Stimulated activated CD8-positive, alpha-beta memory T cell treated with anti-CD3 and anti-CD28 coated beads, Interleukin-15, amount 100 ng/mL, for 4 hours (primary cell): Measurements from ENCODE around the gene OSTF1.
A peak's percentile ranks its signal among the peaks of the same experiment; 100 is the strongest.

Experiments used
- DNase-seq, 2 donors: peaks; one replicate each; pipeline ENCODE4 v3.0.0-alpha.2; 2020; ENCODE audit warnings: low read depth in 2 of 2

The OSTF1 gene

GRCh38 chr9:75087824-75088645 is at the start of gene OSTF1, which contains the start of gene NMRK1:
Gene OSTF1 (plus strand): TSS chr9:75088514. CDS start chr9:75088693, 179 bp downstream.
Gene NMRK1 (minus strand): TSS chr9:75088155. CDS start chr9:75083115, 5,040 bp downstream.
- peak; percentile 79 to 90 for DNase-seq

GRCh38 chr9:75039009-75039408 is 49.3 kb upstream of the OSTF1 start:
- no peak for DNase-seq

GRCh38 chr9:75039801-75040200 is 48.5 kb upstream of the OSTF1 start:
- no peak for DNase-seq

GRCh38 chr9:75041041-75041440 is 47.3 kb upstream of the OSTF1 start:
- DNase-seq, result no peak

- DNase-seq, result no peak
Measured at GRCh38 chr9:75046725-75047345, 41.5 kb upstream of the OSTF1 start.

DNA sequence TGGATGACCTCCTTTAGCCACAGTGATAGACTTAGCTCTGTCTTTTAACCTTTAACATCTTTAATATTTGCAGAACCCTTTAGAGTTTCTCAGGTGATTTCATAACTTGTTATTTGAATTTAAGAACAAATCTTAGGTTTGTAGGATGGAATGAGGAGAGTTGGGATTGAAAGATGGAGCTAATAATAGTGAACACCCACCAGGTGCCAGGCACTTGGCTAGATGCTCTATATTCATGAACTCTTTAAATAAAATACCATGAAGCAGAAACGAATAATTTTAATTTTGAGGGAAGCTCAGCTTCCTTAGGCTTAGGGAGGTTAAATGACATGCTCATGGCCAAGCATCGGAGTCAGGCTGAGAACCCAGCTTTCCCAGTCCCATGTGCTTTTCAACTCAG is 40.8 kb upstream of the OSTF1 start:
- no peak for DNase-seq

DNA sequence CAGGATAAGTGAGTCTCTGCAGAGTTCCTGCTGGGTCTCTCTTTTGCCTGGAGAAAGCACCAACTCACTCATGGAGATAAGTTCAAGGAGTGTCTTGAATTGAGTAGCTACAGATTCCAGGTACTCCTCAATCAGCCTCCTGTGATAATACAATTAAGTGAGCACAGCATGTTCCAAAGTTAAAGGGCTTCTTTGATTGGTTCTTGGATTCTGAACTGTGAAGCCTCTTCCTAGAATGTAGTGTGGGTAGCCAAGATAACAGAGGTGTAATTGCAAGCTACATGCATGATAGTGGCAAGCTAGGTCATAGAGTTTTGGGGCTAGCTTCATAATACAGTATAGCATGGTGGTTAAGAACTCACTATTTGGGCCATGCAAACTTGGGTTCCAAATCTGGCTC is 37.0 kb upstream of the OSTF1 start:
- no peak for DNase-seq

DNA sequence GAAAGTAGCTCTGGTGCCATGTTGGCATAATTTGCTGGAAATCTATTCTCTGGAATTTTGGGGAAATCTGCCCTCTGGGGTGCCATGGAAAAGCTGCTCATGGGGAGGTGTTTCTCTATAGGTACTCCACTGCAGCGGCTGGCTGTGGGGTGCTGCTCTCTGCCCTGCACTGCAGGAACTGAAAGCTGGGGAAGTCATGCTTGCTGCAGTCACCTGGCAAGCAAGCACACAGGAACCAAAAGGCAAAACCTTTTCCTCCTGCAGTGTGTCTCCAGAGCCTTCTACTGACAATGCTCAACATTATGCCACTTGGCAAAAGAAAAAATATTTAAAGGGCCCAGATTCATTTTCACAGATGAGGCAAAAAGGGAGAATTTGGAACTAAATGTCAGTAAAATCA is 34.4 kb upstream of the OSTF1 start:
- no peak for DNase-seq

DNA sequence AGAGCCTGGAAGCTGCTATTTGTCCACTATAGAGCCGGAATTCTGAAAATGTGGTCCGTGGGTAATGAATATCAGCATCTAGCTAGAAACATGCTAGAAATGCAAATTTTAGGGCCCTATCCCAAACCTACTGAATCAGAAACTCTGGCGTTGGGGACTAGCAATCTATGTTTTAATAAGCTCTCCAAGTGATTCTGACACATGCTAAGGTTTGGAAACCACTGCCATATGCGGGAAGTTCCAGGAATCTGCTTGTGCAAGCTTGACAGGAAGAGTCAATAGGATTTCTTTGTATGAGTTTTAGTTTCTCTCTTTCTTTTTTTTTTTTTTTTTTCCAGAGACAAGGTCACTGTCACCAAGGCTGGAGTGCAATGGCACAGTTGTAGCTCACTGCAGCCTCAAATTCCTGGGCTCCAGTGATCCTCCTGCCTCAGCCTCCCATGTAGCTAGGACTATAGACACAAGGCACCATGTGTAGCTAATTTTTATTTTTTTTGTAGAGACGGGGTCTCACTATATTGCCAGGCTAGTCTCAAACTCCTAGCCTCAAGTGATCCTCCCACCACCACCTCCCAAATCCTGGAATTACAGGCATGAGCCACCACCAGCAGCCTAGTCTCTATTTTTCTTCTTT is 33.8 kb upstream of the OSTF1 start:
- DNase-seq, result no peak

GRCh38 chr9:75061169-75061568 is 27.1 kb upstream of the OSTF1 start:
- no peak for DNase-seq

DNA sequence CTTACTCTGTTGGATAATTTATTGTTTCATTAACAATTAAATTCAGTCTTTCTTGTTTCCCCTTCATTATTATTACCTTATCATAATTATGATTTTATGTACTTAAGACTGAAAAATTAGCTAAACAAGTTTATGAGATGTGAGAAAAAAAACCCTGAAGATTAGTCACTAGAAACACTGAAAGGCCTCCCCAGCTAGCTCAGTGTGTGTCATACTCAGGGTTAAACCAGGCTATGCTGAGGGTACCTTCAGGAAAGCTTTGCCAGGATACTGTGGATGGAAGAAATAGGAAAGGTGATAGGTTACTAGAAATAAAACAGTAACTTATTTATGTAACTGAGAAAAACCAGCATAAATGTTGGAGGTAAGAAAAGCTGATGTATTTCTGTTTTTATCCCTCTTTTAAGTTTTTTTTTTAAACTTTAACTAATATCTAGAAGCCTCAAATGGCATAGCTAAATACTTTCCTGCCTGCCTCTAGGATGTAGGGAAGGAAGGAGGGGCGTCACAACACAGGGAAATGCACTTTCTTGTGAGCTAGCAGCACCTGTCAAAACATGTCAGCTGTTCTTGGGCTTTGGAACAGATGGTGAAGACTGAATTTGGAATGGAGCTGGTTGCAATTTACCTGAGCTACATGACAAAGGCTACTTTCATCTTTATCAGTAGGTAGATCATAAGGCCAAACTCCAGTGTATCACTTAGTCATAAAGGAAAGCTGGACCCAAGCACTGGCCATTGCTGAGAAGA is 24.6 kb upstream of the OSTF1 start:
- no peak for DNase-seq

DNA sequence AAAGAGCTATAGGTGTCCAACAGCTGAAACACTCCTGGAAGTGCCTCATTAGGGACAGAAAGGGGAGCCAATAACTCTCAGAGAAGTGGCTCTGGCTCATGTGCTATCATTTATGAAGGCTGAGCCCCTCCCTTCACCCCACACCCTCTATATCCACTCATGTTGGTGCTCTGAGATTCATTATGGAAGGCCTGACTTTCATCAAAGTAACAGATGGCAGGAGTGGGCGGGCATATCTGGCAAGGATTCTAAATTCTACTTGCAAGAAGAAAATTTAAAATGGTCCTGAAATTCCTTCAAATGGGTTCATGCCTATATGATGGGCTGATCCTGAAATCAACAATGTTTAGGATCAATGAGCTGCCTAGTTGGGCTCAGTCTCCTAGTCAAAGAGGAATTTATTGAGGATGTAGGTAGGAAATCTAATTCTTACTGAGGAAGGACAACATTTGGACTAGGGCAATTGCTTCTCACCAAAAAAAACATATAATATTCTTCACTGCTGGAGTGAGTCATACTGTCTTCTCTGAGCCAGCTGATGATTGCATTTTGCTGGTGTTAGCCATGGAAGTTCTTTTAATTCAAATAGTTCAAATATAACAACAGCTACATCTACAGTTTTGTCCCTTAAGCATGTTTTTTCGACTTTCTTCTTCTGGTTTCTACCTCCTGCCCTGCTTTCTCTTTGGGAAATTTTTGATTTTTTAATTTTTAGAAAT is 23.8 kb upstream of the OSTF1 start:
- no peak for DNase-seq

- no peak for DNase-seq
Measured at GRCh38 chr9:75065510-75065909, 22.8 kb upstream of the OSTF1 start.

DNA sequence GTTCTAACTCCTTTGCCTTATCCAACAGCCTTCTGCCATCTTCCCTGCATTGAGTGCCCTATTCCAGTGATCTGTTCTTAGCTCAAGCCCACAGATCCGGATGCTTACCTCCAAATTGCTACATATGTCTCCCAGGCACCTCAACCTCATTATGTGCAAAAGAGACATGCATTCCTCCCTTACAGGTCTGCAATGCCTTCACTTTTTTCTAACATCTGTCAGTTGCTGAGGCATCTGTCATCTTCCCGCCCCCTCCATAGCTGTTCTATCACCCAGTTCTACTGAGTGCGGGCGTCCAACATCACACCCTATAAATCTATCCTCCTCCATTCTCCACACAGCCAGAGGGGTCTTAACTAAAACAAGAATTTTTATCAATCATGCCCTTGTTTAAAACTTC is 20.4 kb upstream of the OSTF1 start:
- DNase-seq, result no peak

GRCh38 chr9:75069171-75069570 is 19.1 kb upstream of the OSTF1 start:
- no peak for DNase-seq

DNA sequence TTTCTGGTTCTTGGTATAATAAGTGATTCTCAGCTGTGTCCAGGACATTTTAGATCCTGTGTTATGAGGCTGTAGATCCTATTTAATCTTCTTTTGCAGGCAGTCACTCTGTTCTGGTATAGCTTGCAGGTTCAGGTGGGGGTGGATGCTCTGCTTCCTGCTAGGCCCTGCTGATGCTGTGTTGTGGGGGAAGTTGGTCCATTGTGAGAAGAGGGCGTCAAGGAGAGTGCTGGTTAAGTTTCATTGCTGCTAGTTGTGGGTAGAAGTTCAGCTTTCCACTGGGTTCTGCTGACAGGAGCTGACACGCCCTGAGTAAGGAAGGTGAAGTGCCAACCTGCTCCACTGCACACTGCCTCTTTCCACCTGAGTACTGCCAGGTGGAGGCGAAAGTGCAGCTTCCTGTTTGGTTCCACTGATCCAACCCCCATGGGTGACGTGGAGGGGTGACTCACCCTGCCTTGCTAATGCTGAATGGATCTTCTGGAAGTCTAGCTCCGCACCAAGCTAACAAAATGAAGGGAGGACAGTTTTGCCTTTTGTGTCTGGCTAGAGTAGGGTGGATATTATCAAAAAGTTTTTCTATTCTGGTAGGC is 16.7 kb upstream of the OSTF1 start:
- DNase-seq, result peak; percentile 23 to 56

DNA sequence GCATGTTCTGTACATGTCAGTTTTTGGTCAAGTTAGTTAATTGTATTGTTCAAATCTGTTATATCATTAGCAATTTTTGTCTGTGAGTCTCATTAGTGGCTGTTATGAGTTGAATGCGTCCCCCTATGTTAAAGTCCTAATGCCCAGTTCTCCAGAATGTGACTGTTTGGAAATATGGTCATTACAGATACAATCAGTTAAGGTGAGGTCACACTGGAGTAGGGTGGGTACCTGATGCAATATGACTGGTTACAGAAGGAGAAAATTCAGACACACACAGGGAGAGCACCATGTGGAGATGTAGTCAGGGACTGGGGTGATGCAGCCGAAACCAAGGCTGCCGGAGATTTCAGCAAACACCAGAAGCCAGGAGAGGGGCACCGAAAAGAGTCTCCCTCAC is 15.4 kb upstream of the OSTF1 start:
- no peak for DNase-seq

GRCh38 chr9:75081632-75082031 is 6.7 kb upstream of the OSTF1 start:
- DNase-seq, result no peak

DNA sequence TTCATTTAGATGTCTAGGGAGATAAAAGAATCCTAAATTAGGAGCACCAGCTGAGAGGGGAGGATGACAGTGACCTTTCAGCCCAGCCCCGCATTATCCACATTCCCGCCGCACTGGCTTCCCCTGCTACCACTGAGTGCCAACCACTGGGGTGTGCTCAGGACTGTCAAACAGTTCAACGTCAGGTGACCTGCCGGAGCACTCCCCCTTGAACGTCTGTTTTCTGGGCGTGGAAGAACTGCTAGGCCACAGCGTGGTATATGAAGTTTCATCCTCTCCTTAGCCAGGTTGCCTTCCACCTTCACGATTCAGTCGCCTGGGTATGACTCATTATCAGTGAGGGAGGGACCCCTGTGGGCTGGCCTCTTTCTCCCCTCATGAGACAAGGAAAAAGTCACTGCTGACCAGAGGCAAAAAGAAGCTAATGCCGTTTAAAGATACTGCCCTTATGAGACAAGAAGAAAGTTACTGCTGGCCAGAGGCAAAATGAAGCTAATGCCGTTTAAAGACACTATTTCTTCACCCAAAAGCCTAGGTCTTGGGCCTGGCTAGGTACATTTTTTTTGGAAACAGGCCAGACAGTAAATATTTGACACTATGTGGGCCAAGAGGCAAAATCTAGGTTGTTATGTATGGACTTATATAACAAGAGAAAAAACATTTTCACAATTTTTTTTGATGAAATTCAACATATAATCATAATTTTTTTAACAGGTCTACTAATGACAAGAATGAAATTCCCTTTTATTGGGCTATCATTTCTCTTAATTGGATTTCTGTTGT is 4.9 kb upstream of the OSTF1 start:
- DNase-seq, result no peak

DNA sequence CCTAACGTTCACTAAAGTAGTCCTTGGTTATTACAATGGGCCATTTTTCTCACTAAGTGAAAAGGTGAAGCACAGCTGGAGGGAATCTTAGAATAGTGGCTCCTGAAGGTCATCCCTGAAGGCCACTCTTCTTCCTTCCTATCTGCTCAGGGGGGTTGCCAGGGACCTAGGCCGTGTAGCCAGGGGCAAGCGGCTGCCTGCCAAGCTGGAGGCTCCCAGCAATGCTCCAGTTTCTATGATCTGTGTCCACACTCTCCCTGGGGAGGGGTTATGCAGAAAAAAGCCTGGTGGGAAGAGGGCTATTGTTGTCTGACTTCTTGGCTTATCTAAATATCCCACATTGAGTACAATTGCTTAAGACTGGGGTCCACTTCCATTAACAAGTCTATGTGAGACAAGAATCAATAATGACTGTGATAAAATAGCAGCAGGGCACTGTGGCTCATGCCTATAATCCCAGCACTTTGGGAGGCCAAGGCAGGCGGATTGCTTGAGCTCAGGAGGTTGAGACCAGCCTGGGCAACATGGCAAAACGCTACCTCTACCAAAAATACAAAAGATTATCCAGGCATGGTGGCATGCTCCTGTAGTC is 4.1 kb upstream of the OSTF1 start:
- DNase-seq, result no peak
